ENCODE data around the gene AGPAT3.

The AGPAT3 gene

DNA sequence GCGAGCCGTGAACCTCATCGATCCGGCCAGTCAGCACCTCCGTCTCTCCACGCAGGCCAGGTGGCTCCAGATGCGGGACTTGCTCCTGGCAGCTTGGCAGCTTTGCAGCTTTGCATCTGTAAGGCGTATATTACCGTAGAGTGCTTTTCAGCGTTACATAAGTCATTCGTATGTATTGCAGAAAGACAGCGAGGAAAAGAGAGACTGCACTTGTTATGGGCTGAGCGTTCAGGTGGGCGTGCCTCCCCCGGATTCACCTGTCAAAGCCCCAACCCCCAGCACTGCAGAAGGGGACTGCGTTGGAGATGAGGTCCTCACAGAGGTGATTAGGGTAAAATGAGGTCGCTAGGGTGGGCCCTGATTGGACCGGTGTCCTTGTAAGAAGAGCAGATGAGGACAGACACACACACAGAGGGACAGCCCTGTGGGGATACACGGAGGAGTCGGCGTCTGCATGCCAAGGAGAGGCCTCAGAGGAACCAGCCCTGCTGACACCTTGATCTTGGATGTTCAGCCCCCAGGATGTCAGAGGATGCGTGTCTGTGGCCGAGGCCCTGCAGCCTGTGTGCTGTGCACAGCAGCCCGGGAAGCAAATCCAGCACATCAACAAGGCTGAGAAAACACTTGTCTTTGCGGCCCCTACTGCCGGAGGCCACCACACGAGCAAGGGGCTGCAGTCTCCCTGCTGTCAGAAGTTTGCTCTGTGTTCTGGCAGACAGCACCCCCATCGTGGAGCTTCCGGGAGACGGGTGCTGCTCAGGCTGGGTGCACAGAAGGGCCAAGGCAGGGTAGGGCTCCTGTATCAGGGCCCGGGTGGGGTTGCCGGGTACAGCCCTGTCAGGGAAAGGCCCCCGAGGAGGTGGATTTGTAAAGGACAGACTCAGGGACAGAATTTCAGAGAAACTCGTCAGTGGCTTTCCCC lies 10.9 kb upstream of the AGPAT3 start:
- TF ChIP-seq POLR2AphosphoS5 (IDR thresholded peaks at IDR 0.05; ENCODE audit: low read depth, low read length) (no peak), TAF1 (IDR thresholded peaks at IDR 0.05; ENCODE audit: borderline replicate concordance, low read depth, low read length) (no peak), POLR2A (IDR thresholded peaks at IDR 0.05; ENCODE audit: low read depth, low read length) (no peak)

GRCh38 chr21:43854773-43855633 lies 10.0 kb upstream of the AGPAT3 start:
- TF ChIP-seq POLR2AphosphoS5 (IDR thresholded peaks at IDR 0.05; ENCODE audit: low read depth, low read length) (no peak), POLR2A (IDR thresholded peaks at IDR 0.05; ENCODE audit: low read depth, low read length) (no peak)
- FAIRE-seq (peak; percentile 83), DNase-seq (ENCODE audit: insufficient read length) (peak; percentile 60)

More for the DNA sequence above, 10.9 kb upstream of the AGPAT3 start:
- FAIRE-seq (no peak), DNase-seq (ENCODE audit: insufficient read length) (no peak)

- DNase-seq (ENCODE audit: insufficient read length) (no peak), FAIRE-seq (no peak)
- TF ChIP-seq TAF1 (IDR thresholded peaks at IDR 0.05; ENCODE audit: borderline replicate concordance, low read depth, low read length) (no peak), POLR2A (IDR thresholded peaks at IDR 0.05; ENCODE audit: low read depth, low read length) (no peak), POLR2AphosphoS5 (IDR thresholded peaks at IDR 0.05; ENCODE audit: low read depth, low read length) (no peak)
These were observed 9.1 kb upstream of the AGPAT3 start for GRCh38 chr21:43855955-43856354.

GRCh38 chr21:43858806-43859648 lies 6.0 kb upstream of the AGPAT3 start:
- DNase-seq (ENCODE audit: insufficient read length) (no peak), FAIRE-seq (no peak)
- TF ChIP-seq POLR2A (IDR thresholded peaks at IDR 0.05; ENCODE audit: low read depth, low read length) (no peak), TAF1 (IDR thresholded peaks at IDR 0.05; ENCODE audit: borderline replicate concordance, low read depth, low read length) (no peak), POLR2AphosphoS5 (IDR thresholded peaks at IDR 0.05; ENCODE audit: low read depth, low read length) (no peak)

DNA sequence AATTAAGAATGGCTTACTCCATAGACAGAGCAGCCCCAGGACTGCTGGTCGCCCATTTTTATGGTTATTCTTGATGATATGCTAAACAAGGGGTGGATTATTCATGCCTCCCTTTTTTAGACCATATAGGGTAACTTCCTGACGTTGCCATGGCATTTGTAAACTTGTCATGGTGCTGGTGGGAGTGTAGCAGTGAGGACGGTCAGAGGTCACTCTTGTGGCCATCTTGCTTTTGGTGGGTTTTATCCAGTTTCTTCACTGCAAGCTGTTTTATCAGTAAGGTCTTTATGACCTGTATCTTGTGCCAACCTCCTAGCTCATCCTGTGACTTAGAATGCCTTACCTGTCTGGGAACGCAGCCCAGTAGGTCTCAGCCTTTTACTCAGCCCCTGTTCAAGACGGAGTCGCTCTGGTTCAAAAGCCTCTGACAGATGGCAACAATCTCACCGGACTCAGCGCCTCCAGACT lies 5.2 kb upstream of the AGPAT3 start:
- DNase-seq (ENCODE audit: insufficient read length) (no peak), FAIRE-seq (no peak)
- TF ChIP-seq POLR2A (IDR thresholded peaks at IDR 0.05; ENCODE audit: low read depth, low read length) (no peak), POLR2AphosphoS5 (IDR thresholded peaks at IDR 0.05; ENCODE audit: low read depth, low read length) (no peak), TAF1 (IDR thresholded peaks at IDR 0.05; ENCODE audit: borderline replicate concordance, low read depth, low read length) (no peak)

GRCh38 chr21:43861706-43862105 lies 3.3 kb upstream of the AGPAT3 start:
- TF ChIP-seq POLR2A (IDR thresholded peaks at IDR 0.05; ENCODE audit: low read depth, low read length) (no peak), TAF1 (IDR thresholded peaks at IDR 0.05; ENCODE audit: borderline replicate concordance, low read depth, low read length) (no peak), POLR2AphosphoS5 (IDR thresholded peaks at IDR 0.05; ENCODE audit: low read depth, low read length) (no peak)
- FAIRE-seq: no peak
- DNase-seq (ENCODE audit: insufficient read length): no peak

- peak; percentile 54 for DNase-seq (ENCODE audit: insufficient read length)
These were observed 586 bp upstream of the AGPAT3 start for GRCh38 chr21:43864313-43864961.

GRCh38 chr21:43865540-43866259 lies 677 bp downstream of the AGPAT3 start:
- TF ChIP-seq POLR2A (IDR thresholded peaks at IDR 0.05; ENCODE audit: low read depth, low read length): no peak
- no peak for TF ChIP-seq TAF1 (IDR thresholded peaks at IDR 0.05; ENCODE audit: borderline replicate concordance, low read depth, low read length)
- no peak for TF ChIP-seq POLR2AphosphoS5 (IDR thresholded peaks at IDR 0.05; ENCODE audit: low read depth, low read length)
- FAIRE-seq (no peak), DNase-seq (ENCODE audit: insufficient read length) (peak; percentile 76)

More at GRCh38 chr21:43864313-43864961, 586 bp upstream of the AGPAT3 start:
- FAIRE-seq: peak; percentile 53
- TF ChIP-seq TAF1 (IDR thresholded peaks at IDR 0.05; ENCODE audit: borderline replicate concordance, low read depth, low read length): no peak
- TF ChIP-seq POLR2A (IDR thresholded peaks at IDR 0.05; ENCODE audit: low read depth, low read length): peak; percentile 17; the same call in 1 of the 2 replicates
- TF ChIP-seq POLR2AphosphoS5 (IDR thresholded peaks at IDR 0.05; ENCODE audit: low read depth, low read length): no peak

GRCh38 chr21:43866260-43866629 lies 1.2 kb downstream of the AGPAT3 start:
- FAIRE-seq (peak; percentile 74), DNase-seq (ENCODE audit: insufficient read length) (peak; percentile 68)
- TF ChIP-seq POLR2AphosphoS5 (IDR thresholded peaks at IDR 0.05; ENCODE audit: low read depth, low read length) (no peak), POLR2A (IDR thresholded peaks at IDR 0.05; ENCODE audit: low read depth, low read length) (no peak)

Data from GM12892 (cell line).